Neural cell (in vitro differentiated cells): ENCODE measurements around the gene N4BP2L1.

Experiments
- CTCF ChIP-seq: fragments of 450-650 bp; IDR thresholded peaks from 2 replicates; pipeline ENCODE4 v1.5.1; 2014; ENCODE audit warnings: antibody characterized with exemption, mild to moderate bottlenecking, moderate library complexity; ENCODE audit not compliant: poor library complexity, severe bottlenecking
- EP300 ChIP-seq: fragments of 450-650 bp; conservative IDR thresholded peaks from 2 replicates; pipeline ENCODE4 v1.6.1; 2014; ENCODE audit warnings: antibody characterized with exemption, mild to moderate bottlenecking, moderate library complexity; ENCODE audit not compliant: poor library complexity, severe bottlenecking
- POLR2AphosphoS5 ChIP-seq: IDR thresholded peaks from 2 replicates; pipeline ENCODE4 v1.6.1; 2012
- REST ChIP-seq: IDR thresholded peaks from 2 replicates; pipeline ENCODE4 v1.6.1; 2012; ENCODE audit warnings: borderline replicate concordance
- SMC3 ChIP-seq: fragments of 450-650 bp; conservative IDR thresholded peaks from 2 replicates; pipeline ENCODE4 v1.6.1; 2014; ENCODE audit warnings: antibody characterized with exemption, mild to moderate bottlenecking, moderate library complexity; ENCODE audit not compliant: poor library complexity
- TAF1 ChIP-seq: IDR thresholded peaks from 2 replicates; pipeline ENCODE4 v1.6.1; 2012; ENCODE audit warnings: low read depth

- TF ChIP-seq CTCF: no peak
- TF ChIP-seq EP300: no peak
- no peak for TF ChIP-seq SMC3
- no peak for TF ChIP-seq TAF1
- TF ChIP-seq POLR2AphosphoS5: no peak
- no peak for TF ChIP-seq REST
Measured at GRCh38 chr13:32431361-32431760, 3.4 kb upstream of the N4BP2L1 start.
